Loucy (cell line): Measurements from ENCODE around the gene CUL4B.

Source experiments
- CTCF ChIP-seq: fragments of 200-600 bp; sonication (generic); conservative IDR thresholded peaks from 2 replicates; pipeline ENCODE4 v1.5.1; 2014; ENCODE audit warnings: mild to moderate bottlenecking, antibody characterized with exemption, low read length
- EZH2phosphoT487 ChIP-seq: fragments of 200-600 bp; IDR thresholded peaks from 2 replicates; pipeline ENCODE4 v1.6.1; 2018; ENCODE audit warnings: antibody characterized with exemption, mild to moderate bottlenecking, moderate library complexity, borderline replicate concordance

GRCh38 chrX:120559804-120560203, 958 bp downstream of the CUL4B start:
- no peak for TF ChIP-seq CTCF
- no peak for TF ChIP-seq EZH2phosphoT487
